CD4-positive, alpha-beta T cell treated with Interferon alpha-2 for 1 hour (primary cell): Measurements from ENCODE around the gene IMPG2.
"Not testable (repeated sequence)": the region's sequence is repeated elsewhere in the genome, so short reads cannot be mapped to it uniquely, and the experiment has no call there.

Experiments
- DNase-seq, 2 donors: peaks; one replicate each; pipeline ENCODE4 v3.0.0-alpha.2; 2020 to 2022

The IMPG2 gene

GRCh38 chr3:101320475-101320874 lies at the start of gene IMPG2:
Gene IMPG2 (minus strand): TSS chr3:101320575. CDS start chr3:101320372, 203 bp downstream.
- DNase-seq = no peak

DNA sequence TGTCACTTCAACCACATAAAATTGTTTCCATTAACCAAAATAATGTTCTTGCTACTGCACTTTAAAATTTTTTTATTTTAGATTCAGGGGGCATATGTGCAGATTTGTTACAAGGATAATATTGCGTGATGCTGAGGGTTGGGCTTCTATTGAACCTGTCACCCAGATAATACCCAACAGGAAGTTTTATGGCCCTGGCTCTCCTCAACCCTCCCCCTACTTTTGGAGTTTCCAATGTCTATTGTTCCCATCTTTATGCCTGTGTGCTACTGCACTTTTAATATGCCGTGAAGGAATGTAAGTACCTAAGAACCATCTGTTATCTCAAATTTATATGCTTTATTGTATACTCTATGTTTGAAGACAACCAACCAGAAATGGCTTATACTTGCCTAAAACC lies 42.0 kb upstream of the IMPG2 start:
- no peak for DNase-seq

GRCh38 chr3:101351829-101352228 lies 31.5 kb upstream of the IMPG2 start:
- DNase-seq = peak in 1 of 2 donors; percentile 2

DNA sequence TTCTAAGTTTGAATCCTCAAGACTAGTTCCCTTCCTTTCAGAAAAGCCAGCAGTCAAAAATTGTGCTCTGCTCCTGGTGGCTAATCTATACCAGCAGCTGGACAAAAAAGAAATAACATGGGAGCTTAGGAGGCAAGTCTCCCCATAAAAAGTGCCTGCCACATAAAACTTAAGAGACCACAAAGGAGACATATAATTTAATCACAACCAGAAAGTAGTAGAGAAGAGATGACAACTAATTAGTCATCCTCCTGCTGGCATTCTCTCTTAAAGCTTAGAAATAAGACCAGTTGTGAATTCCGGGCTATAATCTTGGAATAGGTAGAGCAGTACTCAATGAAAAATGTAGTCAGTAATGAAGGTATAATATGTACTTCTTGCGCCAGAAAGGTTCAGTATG lies 20.2 kb upstream of the IMPG2 start:
- no peak for DNase-seq

GRCh38 chr3:101333883-101334282 lies 13.5 kb upstream of the IMPG2 start:
- DNase-seq = no peak

DNA sequence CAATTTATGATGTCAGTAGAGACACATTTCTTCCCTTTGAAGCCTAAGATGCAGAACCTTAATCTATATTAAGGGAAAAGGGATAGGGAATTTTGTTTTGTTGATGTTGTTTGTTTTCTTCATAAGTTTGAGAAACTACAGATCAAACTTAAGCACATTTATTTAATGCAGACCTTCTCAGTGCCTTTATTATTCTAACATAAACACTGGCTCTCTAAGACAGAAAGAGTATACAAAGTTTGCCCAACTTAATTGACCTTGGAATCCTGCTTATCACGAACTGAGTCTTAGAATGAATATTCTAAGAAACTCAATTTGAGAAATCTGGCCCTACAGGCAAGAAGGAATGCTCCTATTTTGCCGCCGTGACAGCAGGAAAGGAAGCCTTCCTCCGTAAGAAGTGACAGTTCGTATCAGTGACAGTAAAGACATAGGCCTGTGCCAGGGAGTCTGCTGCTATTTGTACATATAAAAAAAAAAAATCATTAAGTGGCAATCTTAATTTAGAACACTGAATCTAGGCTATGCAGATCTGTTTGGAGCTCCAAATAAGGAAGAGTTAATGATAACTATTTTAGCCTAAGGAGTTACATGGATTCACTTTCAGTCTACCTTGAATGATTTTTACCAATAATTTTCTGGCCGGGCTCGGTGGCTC lies 8.8 kb upstream of the IMPG2 start:
- no peak for DNase-seq

DNA sequence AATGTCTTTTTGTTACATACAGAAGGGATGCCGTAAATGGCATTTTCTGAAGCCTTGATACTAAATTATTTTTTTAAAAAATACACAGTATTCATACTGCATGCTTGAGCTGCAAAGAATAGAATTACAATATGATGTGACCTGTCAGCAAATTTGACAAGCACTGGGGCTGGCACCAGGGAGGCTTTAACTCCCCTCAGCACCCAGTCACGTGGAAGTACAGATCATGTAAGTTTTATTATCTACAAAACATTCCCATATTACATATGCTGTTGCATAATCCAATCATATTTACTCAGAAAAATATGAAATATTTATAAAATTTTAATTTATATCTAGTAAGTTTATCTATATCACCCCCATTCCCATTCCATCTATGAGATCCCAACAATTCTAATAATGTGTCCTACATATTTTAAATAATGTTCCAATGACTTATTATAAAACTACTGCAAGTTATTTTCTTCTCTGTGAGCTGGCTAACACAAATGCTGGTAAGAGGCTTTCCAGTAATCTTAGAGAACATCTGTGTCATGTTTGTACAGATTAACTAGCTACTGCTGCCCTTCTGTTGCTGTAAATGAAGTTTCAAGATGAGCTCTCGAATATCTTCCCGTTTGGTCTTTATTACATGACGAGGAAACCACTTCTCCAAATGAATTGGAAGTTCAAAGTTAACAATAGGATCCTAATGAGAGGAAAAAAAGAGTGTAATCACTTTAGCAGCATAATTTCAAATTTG lies 5.2 kb upstream of the IMPG2 start:
- DNase-seq = no peak

DNA sequence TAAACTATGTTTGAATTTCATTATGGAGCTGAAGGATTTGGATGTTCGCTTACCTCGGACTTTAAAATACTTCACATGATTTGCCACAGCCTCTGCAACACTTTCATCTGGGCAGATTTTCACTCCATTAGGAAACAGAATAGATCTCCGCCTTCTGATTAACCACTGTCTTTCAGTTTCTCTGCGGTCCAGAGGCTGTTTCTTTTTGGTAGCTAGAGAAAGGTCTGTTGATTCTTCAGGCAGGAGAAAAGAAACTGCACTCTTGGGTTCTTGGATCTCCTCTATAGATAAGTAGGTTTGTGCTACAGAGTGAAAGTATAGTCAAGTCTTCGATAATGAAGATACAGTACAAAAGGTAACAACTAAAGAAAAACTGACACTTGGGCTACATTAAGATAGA lies 844 bp downstream of the IMPG2 start:
- DNase-seq = no peak

DNA sequence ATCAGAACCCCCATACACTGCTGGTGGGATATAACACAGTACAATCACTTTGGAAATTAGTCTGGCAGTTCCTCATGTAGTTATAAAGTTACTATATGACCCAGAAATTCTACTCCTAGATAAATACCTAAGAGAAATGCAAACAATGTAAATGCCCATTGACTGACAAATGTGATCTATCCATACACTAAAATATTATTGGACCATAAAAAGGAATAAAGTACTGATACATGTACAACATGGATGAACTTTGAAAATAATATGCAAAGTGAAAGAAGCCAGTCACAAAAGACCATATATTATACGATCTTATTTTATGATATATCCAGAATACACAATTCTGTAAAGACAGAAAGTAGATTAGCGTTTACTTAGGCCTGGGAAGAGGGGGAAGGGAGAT lies 7.8 kb downstream of the IMPG2 start:
- no peak for DNase-seq

GRCh38 chr3:101311676-101312075 lies 8.7 kb downstream of the IMPG2 start:
- no peak for DNase-seq

DNA sequence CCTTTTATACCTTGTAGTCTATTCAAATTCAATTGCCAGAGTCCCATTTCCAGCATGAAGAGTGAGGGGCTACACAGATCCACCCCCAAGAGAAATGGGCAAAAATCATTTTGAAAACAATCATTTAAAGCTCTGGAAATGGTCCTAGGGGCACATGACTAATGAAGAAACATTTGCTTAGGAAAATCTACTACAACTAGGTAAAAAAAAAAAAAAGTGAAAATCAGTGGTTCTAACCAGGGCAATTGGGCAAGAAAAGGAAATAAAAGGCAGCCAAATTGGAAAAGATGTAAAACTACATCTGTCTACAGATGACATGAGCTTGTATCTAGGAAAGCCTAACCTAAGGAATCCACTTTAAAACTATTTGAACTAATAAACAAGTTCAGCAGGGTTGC lies 9.4 kb downstream of the IMPG2 start:
- no peak for DNase-seq

- DNase-seq = not testable (repeated sequence)
Measured at GRCh38 chr3:101308147-101308772, 12.1 kb downstream of the IMPG2 start.

DNA sequence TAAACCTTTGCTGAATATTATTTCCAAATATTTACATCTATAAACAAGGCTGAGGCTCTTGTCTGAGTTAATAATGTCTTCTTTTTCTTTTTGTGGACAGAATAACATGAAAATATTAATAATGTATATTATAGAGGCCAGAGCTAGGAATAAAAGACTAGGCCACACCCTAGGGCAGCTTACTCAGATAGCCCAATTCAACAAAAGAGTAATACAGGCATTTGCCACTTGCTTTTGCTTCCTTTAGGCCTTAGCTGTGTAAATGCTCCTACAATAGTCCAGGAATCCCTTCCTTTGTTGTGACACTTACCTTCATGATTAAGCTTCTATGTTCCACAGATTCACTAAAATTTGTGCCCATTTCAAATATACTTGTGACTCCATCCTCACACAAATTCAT lies 16.5 kb downstream of the IMPG2 start:
- DNase-seq = no peak

DNA sequence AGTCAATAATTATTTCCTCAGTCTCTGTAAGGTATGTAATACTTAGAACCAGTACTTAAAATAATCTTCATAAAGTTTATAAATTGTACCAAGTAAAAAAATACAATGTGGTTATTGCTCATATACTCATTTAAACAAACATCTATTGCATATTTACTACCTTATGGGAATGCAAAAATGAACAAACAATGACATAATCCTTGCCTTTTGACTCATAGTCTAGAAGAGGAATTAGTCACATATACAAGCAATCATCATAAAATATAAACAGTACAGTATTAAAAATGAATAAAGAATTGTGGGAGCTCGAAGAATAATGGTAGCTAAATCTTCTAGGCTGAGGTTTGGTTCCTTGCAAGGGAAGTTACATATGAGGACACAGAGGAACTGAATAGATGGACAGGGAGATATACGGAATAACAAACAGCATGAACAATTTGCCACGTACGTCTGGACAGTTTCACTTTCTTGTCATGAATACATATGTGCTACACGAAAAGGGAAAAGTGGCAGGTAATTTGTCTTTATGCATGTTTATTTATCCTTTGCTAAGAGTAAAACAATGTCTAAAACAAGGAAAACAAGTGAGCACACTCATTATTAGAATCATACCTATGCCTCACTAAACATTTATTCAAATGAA lies 17.2 kb downstream of the IMPG2 start:
- no peak for DNase-seq

- no peak for DNase-seq
Measured at GRCh38 chr3:101300073-101300472, 20.3 kb downstream of the IMPG2 start.

DNA sequence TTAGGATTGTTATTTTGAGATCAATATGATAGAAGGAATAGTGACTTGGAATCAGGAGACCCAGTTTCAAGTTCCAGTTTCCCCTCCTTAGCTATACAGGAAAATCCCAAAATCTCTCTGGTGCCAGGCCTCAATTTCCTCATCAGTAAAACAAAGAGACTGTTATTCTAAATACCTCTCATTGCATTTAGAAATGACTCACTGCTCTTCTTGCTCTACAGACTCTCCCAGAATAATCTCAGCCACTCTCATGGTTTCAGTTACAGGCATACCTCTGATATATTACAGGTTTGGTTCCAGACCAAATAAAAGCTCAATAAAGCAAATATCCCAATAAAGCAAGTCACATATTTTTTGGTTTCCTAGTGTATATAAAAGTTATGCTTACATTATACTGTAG lies 28.3 kb downstream of the IMPG2 start:
- DNase-seq = no peak

GRCh38 chr3:101288294-101288693 lies 32.1 kb downstream of the IMPG2 start:
- no peak for DNase-seq

GRCh38 chr3:101284757-101285156 lies 35.6 kb downstream of the IMPG2 start:
- DNase-seq = no peak

DNA sequence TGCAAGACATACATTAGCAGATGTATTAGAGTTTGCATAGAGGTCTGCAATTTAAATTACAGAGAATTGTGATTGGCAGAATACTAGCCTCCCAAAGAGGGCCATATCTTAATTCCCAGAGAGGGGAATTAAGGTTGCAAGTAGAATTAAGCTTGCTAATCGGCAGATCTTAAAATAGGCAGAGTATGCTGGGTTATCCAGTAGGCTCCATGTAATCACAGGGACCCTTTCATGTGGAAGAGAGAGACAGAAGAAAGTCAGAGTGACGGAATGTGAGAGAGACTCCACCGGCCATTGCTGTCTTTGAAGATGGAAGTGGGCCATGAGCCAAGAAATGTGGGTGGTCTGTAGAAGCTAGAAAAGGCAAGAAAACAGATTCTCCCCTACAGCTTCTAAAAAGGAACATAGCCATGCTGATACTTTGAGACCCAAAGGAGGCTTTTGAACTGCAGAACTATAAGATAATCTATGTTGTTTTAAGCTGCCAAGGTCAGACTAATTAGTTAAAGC lies 38.8 kb downstream of the IMPG2 start:
- no peak for DNase-seq

DNA sequence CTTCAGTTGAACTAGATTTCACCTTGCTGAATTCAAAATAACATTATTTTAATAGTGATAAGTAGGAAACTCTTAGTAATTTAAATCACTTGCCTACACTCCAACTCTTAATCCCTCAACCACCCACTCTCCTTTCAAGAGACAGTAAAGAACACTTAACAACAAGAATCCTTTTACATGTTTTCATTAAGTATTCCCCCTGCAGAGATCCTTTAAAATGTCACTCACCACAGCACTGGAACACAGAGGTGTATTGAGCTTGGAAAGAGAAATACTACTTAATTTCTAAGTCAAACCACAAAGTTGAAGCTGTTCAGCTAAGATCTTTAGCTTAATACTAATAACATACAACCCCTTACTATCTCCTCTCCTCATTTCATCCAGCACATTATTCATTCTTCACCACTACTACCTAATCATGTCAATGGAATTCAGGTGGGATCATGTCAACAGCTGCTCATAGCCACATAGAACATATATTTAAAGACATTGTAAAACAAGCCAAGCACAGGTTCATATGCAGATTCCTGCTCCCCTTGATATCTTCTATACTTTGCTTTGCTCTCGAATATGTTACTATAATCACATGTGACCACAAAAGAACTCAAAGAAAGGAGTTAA lies 40.5 kb downstream of the IMPG2 start:
- DNase-seq = no peak

DNA sequence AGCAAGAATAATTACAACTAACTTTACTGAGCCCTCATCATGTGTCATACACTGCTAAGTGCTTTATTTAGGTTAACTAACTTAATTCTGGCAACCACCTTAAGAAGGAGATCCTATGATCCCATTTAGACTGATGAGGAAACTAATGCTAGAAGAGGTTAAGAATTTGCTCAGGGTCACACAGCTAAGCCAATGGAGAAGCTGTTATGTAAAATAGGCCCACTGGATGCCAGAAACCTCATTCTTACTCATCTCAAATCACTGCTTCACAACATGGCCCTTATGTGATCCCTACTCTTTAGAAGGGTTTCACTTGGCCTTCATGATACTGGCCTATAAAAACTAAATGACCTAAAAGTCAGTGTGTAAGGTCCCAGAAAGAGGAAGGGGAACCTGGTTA lies 41.2 kb downstream of the IMPG2 start:
- DNase-seq = no peak

DNA sequence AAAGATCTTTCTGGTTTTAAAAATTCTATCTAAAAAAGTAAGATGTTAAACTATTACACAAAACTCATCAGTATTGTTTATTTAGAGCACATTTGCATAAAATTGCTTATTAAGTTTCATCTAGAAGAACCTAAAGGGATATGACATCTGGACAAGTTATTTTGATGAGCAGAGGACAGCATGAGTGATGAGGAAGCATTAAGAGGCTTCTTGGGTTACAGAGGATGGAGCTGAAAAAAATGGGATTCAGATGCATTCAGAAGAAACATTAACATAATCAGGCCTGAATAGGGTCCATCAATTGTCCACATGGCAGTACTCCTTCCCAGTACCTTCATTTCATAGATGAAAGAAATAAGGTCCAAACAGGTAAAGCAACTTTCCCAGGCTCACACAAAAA lies 41.6 kb downstream of the IMPG2 start:
- no peak for DNase-seq

- DNase-seq = no peak
Measured at GRCh38 chr3:101273608-101274007, 46.8 kb downstream of the IMPG2 start.
